COR-L47 (cell line): ENCODE results near the gene LIN7B.

Experiments
- DNase-seq: peaks from one replicate; lab custom pipeline; 2025; lab: John Stamatoyannopoulos, UW

LIN7B gene

DNA sequence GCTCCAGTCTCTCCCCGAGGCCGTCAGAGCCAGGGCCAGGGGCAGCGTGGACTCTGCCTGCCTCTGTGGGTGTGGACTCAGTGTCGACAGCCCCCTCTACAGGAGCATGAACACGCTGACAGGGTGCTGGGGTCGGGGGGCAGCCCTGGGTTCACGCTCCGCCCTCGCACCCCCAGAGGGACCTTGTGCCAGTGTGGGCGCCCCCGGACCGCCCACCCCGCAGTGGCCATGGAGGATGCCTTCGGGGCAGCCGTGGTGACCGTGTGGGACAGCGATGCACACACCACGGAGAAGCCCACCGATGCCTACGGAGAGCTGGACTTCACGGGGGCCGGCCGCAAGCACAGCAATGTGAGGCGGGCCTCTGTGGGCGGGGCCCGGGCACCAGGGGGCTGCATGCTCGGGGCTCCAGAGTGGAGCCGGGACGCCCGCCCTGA is 51.7 kb downstream of the LIN7B start:
- DNase-seq = no peak

DNA sequence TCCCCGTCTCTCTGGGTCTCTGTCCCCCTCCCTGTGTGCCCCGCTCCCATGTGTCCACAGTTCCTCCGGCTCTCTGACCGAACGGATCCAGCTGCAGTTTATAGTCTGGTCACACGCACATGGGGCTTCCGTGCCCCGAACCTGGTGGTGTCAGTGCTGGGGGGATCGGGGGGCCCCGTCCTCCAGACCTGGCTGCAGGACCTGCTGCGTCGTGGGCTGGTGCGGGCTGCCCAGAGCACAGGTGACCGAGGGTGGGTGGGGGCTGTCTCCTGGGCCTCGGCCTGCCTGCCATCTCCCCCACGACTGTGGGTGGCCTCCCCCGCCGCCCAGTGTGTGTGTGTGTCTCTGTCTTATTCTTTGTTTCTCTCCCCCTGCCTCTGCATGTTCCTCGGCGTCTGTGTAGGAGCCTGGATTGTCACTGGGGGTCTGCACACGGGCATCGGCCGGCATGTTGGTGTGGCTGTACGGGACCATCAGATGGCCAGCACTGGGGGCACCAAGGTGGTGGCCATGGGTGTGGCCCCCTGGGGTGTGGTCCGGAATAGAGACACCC is 53.8 kb downstream of the LIN7B start:
- no peak for DNase-seq
